ENCODE measurements around the gene IKZF2. TPM values are rescaled to one million over a fixed set of nuclear protein-coding genes. Genes with fewer than 3 reads are reported as not detected.

The IKZF2 gene
- total RNA-seq, 2 experiments from 2014 or later: 20.0 to 45.1 TPM

GRCh38 chr2:213147538-213147937 is 3.9 kb downstream of the IKZF2 start:
- Histone ChIP-seq H3K9me2 (ENCODE audit: insufficient read depth, low read length) (no peaks in the 10 kb centered on the region), H3K4me3 (ENCODE audit: low read depth, low read length, poor library complexity, severe bottlenecking) (no peak overlapping the region), H3K79me2 (ENCODE audit: insufficient read depth, low read depth, low read length) (peaks cover 40% of the 10 kb centered on the region; the same call in 1 of the 2 replicates), H3K27ac (ENCODE audit: low read depth, low read length, poor library complexity, severe bottlenecking) (no peak overlapping the region), H3K4me2 (ENCODE audit: low read length) (peak overlapping the region; percentile 91; the same call in 1 of the 2 replicates), H3K36me3 (ENCODE audit: insufficient read depth, low read length) (peaks cover 40% of the 10 kb centered on the region), H4K20me1 (ENCODE audit: insufficient read depth, low read length) (no peaks in the 10 kb centered on the region), H3K4me1 (ENCODE audit: insufficient read depth, low read length, poor library complexity, severe bottlenecking) (peaks cover 25% of the 10 kb centered on the region), H2AFZ (ENCODE audit: low read length) (no peak overlapping the region), H3K9me3 (ENCODE audit: low read length) (no peaks in the 10 kb centered on the region)
- DNase-seq (ENCODE audit: low spot score): no peak
- POLR2A ChIA-PET: interaction anchor here (0.6 to 9.4 kb wide), 5 partner anchors 14 to 284 kb away, joined by 3 to 108 read pairs (median 11); no protein-coding TSS in a partner anchor
- CTCF ChIA-PET (ENCODE audit: unreplicated experiment): no interaction called here
- TF ChIP-seq EZH2phosphoT487 (IDR thresholded peaks at IDR 0.05; ENCODE audit: borderline replicate concordance, low read depth, low read length) (no peak), CTCF (conservative IDR thresholded peaks at IDR 0.05; ENCODE audit: low read length) (no peak)
- intact Hi-C loops (cut with micrococcal nuclease; ENCODE audit: unreplicated experiment): no loop called here
- BruUV-seq (replicated peaks): no TSS peak

GRCh38 chr2:213145715-213146242 is 5.6 kb downstream of the IKZF2 start:
- Histone ChIP-seq H3K36me3 (ENCODE audit: insufficient read depth, low read length) (peaks cover 49% of the 10 kb centered on the region), H3K4me2 (ENCODE audit: low read length) (peak overlapping the region; percentile 37; the same call in 1 of the 2 replicates), H4K20me1 (ENCODE audit: insufficient read depth, low read length) (no peaks in the 10 kb centered on the region), H2AFZ (ENCODE audit: low read length) (peak overlapping the region; percentile 17; the same call in 1 of the 2 replicates), H3K9me3 (ENCODE audit: low read length) (no peaks in the 10 kb centered on the region), H3K4me3 (ENCODE audit: low read depth, low read length, poor library complexity, severe bottlenecking) (no peak overlapping the region), H3K9me2 (ENCODE audit: insufficient read depth, low read length) (no peaks in the 10 kb centered on the region), H3K4me1 (ENCODE audit: insufficient read depth, low read length, poor library complexity, severe bottlenecking) (peaks cover 24% of the 10 kb centered on the region), H3K27ac (ENCODE audit: low read depth, low read length, poor library complexity, severe bottlenecking) (no peak overlapping the region), H3K79me2 (ENCODE audit: insufficient read depth, low read depth, low read length) (peaks cover 31% of the 10 kb centered on the region; the same call in 1 of the 2 replicates)
- BruUV-seq (replicated peaks): no TSS peak
- TF ChIP-seq EZH2phosphoT487 (IDR thresholded peaks at IDR 0.05; ENCODE audit: borderline replicate concordance, low read depth, low read length) (no peak), CTCF (conservative IDR thresholded peaks at IDR 0.05; ENCODE audit: low read length) (no peak)
- intact Hi-C loops (cut with micrococcal nuclease; ENCODE audit: unreplicated experiment): no loop called here
- ChIA-PET POLR2A (interaction anchor here (1.0 to 9.4 kb wide), 7 partner anchors 11 to 254 kb away, joined by 3 to 108 read pairs (median 7); no protein-coding TSS in a partner anchor), CTCF (ENCODE audit: unreplicated experiment) (no interaction called here)
- DNase-seq (ENCODE audit: low spot score): no peak

- DNase-seq (ENCODE audit: low spot score): no peak
- no peak overlapping the region for H3K4me2 ChIP-seq (ENCODE audit: low read length)
- ChIA-PET CTCF (ENCODE audit: unreplicated experiment) (no interaction called here), POLR2A (interaction anchor here (0.8 to 1.1 kb wide), 2 partner anchors 9 to 28 kb away, joined by 3 read pairs; no protein-coding TSS in a partner anchor)
- TF ChIP-seq EZH2phosphoT487 (IDR thresholded peaks at IDR 0.05; ENCODE audit: borderline replicate concordance, low read depth, low read length) (no peak), CTCF (conservative IDR thresholded peaks at IDR 0.05; ENCODE audit: low read length) (no peak)
- no peak overlapping the region for H2AFZ ChIP-seq (ENCODE audit: low read length)
- H4K20me1 ChIP-seq (ENCODE audit: insufficient read depth, low read length): no peaks in the 10 kb centered on the region
- H3K9me2 ChIP-seq (ENCODE audit: insufficient read depth, low read length): no peaks in the 10 kb centered on the region
- peaks cover 24% of the 10 kb centered on the region for H3K36me3 ChIP-seq (ENCODE audit: insufficient read depth, low read length)
- peaks cover 9% of the 10 kb centered on the region; the same call in 1 of the 2 replicates for H3K79me2 ChIP-seq (ENCODE audit: insufficient read depth, low read depth, low read length)
- no peak overlapping the region for H3K27ac ChIP-seq (ENCODE audit: low read depth, low read length, poor library complexity, severe bottlenecking)
- intact Hi-C loops (cut with micrococcal nuclease; ENCODE audit: unreplicated experiment): no loop called here
- H3K4me1 ChIP-seq (ENCODE audit: insufficient read depth, low read length, poor library complexity, severe bottlenecking): no peaks in the 10 kb centered on the region
- H3K4me3 ChIP-seq (ENCODE audit: low read depth, low read length, poor library complexity, severe bottlenecking): no peak overlapping the region
- no peaks in the 10 kb centered on the region for H3K9me3 ChIP-seq (ENCODE audit: low read length)
- BruUV-seq (replicated peaks): no TSS peak
Observed at GRCh38 chr2:213137064-213137463, 14.3 kb downstream of the IKZF2 start.

Data from OCI-LY7 (cell line).